Endothelial cell (in vitro differentiated cells): ENCODE measurements around the gene COX5A. TPM values are rescaled to one million over a fixed set of nuclear protein-coding genes. Genes with fewer than 3 reads are reported as not detected.

ENCODE experiments used
- DNase-seq: peaks from one replicate; pipeline ENCODE4 v3.0.0; 2021; ENCODE audit warnings: low spot score
- H3K27ac Mint-ChIP-seq: one replicate; pipeline ENCODE4 v1.8.0; 2021; ENCODE audit warnings: mixed read lengths, inconsistent platforms; ENCODE audit not compliant: unreplicated experiment
- H3K27me3 Mint-ChIP-seq: one replicate; pipeline ENCODE4 v1.8.0; 2021; ENCODE audit warnings: mild to moderate bottlenecking, moderate library complexity, mixed read lengths, inconsistent platforms; ENCODE audit not compliant: unreplicated experiment
- H3K36me3 Mint-ChIP-seq: one replicate; pipeline ENCODE4 v1.8.0; 2021; ENCODE audit warnings: mild to moderate bottlenecking, low read depth, mixed read lengths, inconsistent platforms; ENCODE audit not compliant: unreplicated experiment
- H3K4me1 Mint-ChIP-seq: one replicate; pipeline ENCODE4 v1.8.0; 2021; ENCODE audit warnings: mild to moderate bottlenecking, mixed read lengths, inconsistent platforms; ENCODE audit not compliant: unreplicated experiment
- H3K4me3 Mint-ChIP-seq: one replicate; pipeline ENCODE4 v1.8.0; 2021; ENCODE audit warnings: mild to moderate bottlenecking, mixed read lengths, inconsistent platforms; ENCODE audit not compliant: unreplicated experiment
- H3K9me3 Mint-ChIP-seq: one replicate; pipeline ENCODE4 v1.8.0; 2021; ENCODE audit warnings: mixed read lengths, inconsistent platforms; ENCODE audit not compliant: unreplicated experiment
- total RNA-seq: library from RNA; stranded (reverse); fragmentation: NEBNext Ultra II Directional; extraction: Animal tissue kit (Norgen Biotek cat#: 25700); gene quantifications from one replicate; pipeline ENCODE4 v1.2.1, GENCODE V29; 2021; ENCODE audit not compliant: unreplicated experiment
- TF ChIP-seq, protein P1 (sequence below): fragments of 200-600 bp; sonication (generic); IDR thresholded peaks from one replicate; pipeline ENCODE4 v1.5.0; 2021; ENCODE audit warnings: antibody characterized with exemption; ENCODE audit not compliant: unreplicated experiment

COX5A gene
- total RNA-seq, 1 donor from 2014 or later, result 182 TPM

DNA sequence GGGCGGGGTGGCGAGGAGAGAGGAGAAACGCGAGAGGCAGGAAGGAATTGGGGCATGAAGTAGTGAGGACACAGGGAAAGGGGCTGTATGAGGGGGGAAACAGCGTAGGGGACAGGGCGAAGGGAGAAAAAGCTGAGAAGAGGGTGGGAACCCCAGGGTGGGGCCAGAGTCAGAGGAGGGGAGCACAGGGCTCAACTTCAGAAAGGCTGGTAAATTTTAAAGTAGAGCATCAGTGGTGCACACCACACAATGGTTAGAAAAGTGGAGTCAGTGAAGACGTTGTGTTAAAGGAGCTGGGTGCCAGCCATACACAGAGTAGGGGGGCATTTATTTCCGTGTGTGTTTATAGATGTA, 21.7 kb upstream of the COX5A start:
- H3K9me3 Mint-ChIP-seq, result no peaks in the 10 kb centered on the region
- H3K36me3 Mint-ChIP-seq, result peaks cover 4% of the 10 kb centered on the region
- no peak for DNase-seq
- peaks cover 59% of the 10 kb centered on the region for H3K4me1 Mint-ChIP-seq
- peak overlapping the region; percentile 94 for H3K4me3 Mint-ChIP-seq
- TF ChIP-seq, protein P1, sequence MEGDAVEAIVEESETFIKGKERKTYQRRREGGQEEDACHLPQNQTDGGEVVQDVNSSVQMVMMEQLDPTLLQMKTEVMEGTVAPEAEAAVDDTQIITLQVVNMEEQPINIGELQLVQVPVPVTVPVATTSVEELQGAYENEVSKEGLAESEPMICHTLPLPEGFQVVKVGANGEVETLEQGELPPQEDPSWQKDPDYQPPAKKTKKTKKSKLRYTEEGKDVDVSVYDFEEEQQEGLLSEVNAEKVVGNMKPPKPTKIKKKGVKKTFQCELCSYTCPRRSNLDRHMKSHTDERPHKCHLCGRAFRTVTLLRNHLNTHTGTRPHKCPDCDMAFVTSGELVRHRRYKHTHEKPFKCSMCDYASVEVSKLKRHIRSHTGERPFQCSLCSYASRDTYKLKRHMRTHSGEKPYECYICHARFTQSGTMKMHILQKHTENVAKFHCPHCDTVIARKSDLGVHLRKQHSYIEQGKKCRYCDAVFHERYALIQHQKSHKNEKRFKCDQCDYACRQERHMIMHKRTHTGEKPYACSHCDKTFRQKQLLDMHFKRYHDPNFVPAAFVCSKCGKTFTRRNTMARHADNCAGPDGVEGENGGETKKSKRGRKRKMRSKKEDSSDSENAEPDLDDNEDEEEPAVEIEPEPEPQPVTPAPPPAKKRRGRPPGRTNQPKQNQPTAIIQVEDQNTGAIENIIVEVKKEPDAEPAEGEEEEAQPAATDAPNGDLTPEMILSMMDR, result no peak
- peaks cover 15% of the 10 kb centered on the region for H3K27me3 Mint-ChIP-seq
- peak overlapping the region; percentile 82 for H3K27ac Mint-ChIP-seq

- Mint-ChIP-seq H3K4me3 (peak overlapping the region; percentile 94), H3K36me3 (peaks cover 4% of the 10 kb centered on the region), H3K27me3 (peaks cover 15% of the 10 kb centered on the region), H3K4me1 (peaks cover 54% of the 10 kb centered on the region), H3K9me3 (no peaks in the 10 kb centered on the region), H3K27ac (peak overlapping the region; percentile 82)
- DNase-seq, result no peak
- TF ChIP-seq, protein P1, result no peak
These were observed 21.2 kb upstream of the COX5A start for GRCh38 chr15:74958908-74959585.

DNA sequence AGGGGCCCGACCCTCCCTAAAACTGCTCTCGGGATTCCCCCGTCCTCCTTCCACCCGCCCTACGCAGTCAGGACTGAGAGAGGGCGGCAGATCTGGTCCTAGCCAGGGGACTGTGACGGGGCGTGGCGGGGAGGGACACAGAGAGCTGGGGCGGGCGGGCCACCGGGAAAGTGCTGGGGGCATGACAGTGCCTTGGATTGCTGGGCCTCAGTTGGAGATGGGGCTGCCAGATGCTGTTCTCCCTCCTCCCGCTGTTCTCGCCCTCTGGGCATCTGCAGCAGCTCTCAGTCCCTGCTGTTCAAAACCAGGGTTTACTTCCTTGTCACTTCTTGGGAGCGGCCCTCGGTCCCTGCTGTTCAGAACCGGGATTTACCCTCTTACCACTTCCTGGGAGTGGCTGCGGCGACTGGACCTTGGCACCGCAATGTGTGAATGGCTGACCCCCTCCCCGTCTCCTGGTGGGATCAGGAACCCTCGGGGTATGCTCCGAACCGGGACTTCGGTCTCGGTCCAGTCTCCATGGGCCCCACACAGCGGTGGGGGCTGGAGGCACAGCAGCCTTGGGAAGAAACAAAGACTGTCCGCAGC, 20.5 kb upstream of the COX5A start:
- peak; percentile 35 for DNase-seq
- Mint-ChIP-seq H3K36me3 (peaks cover 4% of the 10 kb centered on the region), H3K27ac (peak overlapping the region; percentile 82), H3K4me1 (peaks cover 53% of the 10 kb centered on the region), H3K4me3 (peak overlapping the region; percentile 94), H3K27me3 (peaks cover 15% of the 10 kb centered on the region), H3K9me3 (no peaks in the 10 kb centered on the region)
- TF ChIP-seq, protein P1, result no peak

DNA sequence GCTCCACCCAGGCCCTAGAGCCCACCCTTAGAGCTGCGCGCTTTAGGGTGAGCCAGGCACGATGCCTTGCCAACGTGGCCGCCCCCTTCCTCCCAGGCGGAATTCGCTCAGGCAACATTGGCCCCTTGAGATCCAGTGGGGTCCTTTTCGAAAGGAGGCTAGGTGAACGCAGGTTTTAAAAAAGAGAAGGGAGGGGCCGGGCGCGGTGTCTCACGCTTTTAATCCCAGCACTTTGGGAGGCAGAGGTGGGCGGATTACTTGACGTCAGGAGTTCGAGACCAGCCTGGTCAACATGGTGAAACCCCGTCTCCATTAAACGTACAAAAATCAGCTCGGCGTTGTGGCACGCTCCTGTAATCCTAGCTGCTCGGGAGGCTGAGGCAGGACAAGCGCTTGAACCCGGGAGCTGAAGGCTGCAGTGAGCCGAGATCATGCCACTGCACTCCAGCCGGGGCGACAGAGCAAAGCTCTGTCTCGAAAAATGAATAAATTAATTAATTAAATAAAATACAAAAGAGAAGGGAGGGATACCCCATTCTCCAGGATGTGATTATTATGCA, 19.7 kb upstream of the COX5A start:
- peaks cover 13% of the 10 kb centered on the region for H3K27me3 Mint-ChIP-seq
- H3K36me3 Mint-ChIP-seq, result no peaks in the 10 kb centered on the region
- H3K4me3 Mint-ChIP-seq, result peak overlapping the region; percentile 94
- peaks cover 44% of the 10 kb centered on the region for H3K4me1 Mint-ChIP-seq
- TF ChIP-seq, protein P1, result no peak
- peak overlapping the region; percentile 67 for H3K27ac Mint-ChIP-seq
- H3K9me3 Mint-ChIP-seq, result no peaks in the 10 kb centered on the region
- DNase-seq, result no peak
